ENCODE results near the gene CC2D1A. TPM values are rescaled to one million over a fixed set of nuclear protein-coding genes. Genes with fewer than 3 reads are reported as not detected.
A peak's percentile ranks its signal among the peaks of the same experiment; 100 is the strongest.

The CC2D1A gene
- total RNA-seq, 6 donors from 2014 or later = 30.4 to 95.3 (median 35.3) TPM

DNA sequence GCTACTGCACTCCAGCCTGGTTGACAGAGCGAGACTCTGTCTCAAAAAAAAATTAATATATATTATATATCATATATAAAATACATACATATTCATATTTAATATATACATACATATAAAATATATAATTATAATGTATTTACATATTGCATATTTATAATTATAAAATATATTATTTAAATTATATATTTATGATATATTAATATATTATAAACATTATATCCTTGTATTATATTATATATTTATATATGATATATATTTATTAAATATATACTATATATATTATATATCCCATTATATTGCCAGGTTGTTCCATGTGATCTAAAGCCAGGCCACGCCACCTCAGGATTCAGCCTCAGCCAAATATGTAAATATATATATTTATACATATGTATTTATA is 9.8 kb upstream of the CC2D1A start:
- TF ChIP-seq POLR2AphosphoS5 (IDR thresholded peaks at IDR 0.05) = no peak
- no peak for TF ChIP-seq EP300 (IDR thresholded peaks at IDR 0.05)
- TF ChIP-seq, protein P1, sequence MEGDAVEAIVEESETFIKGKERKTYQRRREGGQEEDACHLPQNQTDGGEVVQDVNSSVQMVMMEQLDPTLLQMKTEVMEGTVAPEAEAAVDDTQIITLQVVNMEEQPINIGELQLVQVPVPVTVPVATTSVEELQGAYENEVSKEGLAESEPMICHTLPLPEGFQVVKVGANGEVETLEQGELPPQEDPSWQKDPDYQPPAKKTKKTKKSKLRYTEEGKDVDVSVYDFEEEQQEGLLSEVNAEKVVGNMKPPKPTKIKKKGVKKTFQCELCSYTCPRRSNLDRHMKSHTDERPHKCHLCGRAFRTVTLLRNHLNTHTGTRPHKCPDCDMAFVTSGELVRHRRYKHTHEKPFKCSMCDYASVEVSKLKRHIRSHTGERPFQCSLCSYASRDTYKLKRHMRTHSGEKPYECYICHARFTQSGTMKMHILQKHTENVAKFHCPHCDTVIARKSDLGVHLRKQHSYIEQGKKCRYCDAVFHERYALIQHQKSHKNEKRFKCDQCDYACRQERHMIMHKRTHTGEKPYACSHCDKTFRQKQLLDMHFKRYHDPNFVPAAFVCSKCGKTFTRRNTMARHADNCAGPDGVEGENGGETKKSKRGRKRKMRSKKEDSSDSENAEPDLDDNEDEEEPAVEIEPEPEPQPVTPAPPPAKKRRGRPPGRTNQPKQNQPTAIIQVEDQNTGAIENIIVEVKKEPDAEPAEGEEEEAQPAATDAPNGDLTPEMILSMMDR (IDR thresholded peaks at IDR 0.05) = no peak
- no peak for TF ChIP-seq POLR2A (IDR thresholded peaks at IDR 0.05)
- H3K9me3 ChIP-seq = no peaks in the 10 kb centered on the region
- ATAC-seq (ENCODE audit: low FRiP score in 2 of 2) (no peak), DNase-seq (no peak)
- H3K27me3 ChIP-seq = no peaks in the 10 kb centered on the region
- no peaks in the 10 kb centered on the region for H3K36me3 ChIP-seq
- WGBS, 2 donors = 100% methylated on average over 2 of the region's 2 CpGs
- no peaks in the 10 kb centered on the region for H3K4me1 ChIP-seq
- no peak overlapping the region for H3K27ac ChIP-seq
- H3K4me3 ChIP-seq = no peak overlapping the region

DNA sequence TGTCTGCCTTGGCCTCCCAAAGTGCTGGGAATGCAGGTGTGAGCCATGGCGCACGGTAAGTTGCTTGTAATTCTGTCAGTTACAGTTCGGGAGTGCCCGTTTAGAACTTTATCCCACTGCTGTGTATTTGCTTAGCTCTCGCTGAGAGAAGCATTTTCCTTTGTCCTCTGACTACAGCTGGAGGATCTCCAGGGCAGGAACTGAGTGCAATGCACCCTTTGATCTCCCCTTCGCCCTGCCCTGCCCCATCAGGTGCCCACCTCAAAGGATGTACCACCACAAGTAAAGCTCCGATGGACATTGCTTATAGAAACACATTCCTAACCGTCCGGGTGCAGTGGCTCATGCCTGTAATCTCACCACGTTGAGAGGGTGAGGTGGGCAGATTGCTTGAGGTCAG is 6.6 kb upstream of the CC2D1A start:
- H3K4me3 ChIP-seq = no peak overlapping the region
- no peaks in the 10 kb centered on the region for H3K36me3 ChIP-seq
- DNase-seq (no peak), ATAC-seq (ENCODE audit: low FRiP score in 2 of 2) (no peak)
- TF ChIP-seq, protein P1 (IDR thresholded peaks at IDR 0.05) = no peak
- TF ChIP-seq POLR2AphosphoS5 (IDR thresholded peaks at IDR 0.05) = no peak
- TF ChIP-seq EP300 (IDR thresholded peaks at IDR 0.05) = no peak
- no peak for TF ChIP-seq POLR2A (IDR thresholded peaks at IDR 0.05)
- WGBS, 2 donors = 54 to 76% methylated on average over 10 of the region's 10 CpGs
- H3K9me3 ChIP-seq = no peaks in the 10 kb centered on the region
- no peak overlapping the region for H3K27ac ChIP-seq
- no peaks in the 10 kb centered on the region for H3K27me3 ChIP-seq
- H3K4me1 ChIP-seq = no peaks in the 10 kb centered on the region

DNA sequence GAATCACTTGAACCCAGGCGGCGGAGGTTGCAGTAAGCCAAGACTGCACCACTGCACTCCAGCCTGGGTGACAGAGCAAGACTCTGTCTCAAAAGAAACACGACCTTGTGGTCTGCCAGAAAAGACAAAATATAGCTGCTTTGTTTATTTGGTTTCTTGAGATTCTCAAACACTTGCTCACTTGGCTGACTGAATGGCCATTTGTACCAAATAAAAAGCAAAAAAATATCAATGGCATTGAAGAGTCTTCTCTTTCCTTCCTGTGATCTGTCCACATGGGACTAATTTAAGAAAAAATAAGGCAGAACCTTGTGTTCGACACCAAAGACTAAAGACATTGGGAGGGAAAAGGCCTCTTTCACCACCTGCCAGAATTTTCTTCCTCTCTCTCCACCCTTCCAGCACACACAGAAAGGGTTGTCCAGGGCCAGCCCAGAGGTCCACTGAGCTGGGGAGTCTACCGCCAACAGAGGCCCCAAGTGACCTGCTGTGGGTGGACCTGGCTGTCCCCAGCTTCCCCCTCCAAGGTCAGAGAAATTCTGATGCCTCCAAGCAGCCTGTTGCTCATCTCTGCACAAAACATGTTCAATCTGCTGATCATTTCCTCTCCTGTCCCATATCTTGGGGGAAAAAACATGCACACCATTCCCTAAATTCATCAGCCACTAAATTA is 6.0 kb upstream of the CC2D1A start:
- no peak for DNase-seq
- ATAC-seq (ENCODE audit: low FRiP score in 2 of 2) = no peak
- TF ChIP-seq POLR2A (IDR thresholded peaks at IDR 0.05) = no peak
- no peak for TF ChIP-seq EP300 (IDR thresholded peaks at IDR 0.05)
- TF ChIP-seq, protein P1 (IDR thresholded peaks at IDR 0.05) = no peak
- no peak for TF ChIP-seq POLR2AphosphoS5 (IDR thresholded peaks at IDR 0.05)
- Histone ChIP-seq H3K27ac (no peak overlapping the region), H3K9me3 (no peaks in the 10 kb centered on the region), H3K36me3 (no peaks in the 10 kb centered on the region), H3K4me3 (no peak overlapping the region), H3K4me1 (peaks cover 0 to under 1% (median 0%) of the 10 kb centered on the region in 4 donors), H3K27me3 (no peaks in the 10 kb centered on the region)
- WGBS, 2 donors = 63 to 85% methylated on average over 4 to 5 of the region's 5 CpGs

DNA sequence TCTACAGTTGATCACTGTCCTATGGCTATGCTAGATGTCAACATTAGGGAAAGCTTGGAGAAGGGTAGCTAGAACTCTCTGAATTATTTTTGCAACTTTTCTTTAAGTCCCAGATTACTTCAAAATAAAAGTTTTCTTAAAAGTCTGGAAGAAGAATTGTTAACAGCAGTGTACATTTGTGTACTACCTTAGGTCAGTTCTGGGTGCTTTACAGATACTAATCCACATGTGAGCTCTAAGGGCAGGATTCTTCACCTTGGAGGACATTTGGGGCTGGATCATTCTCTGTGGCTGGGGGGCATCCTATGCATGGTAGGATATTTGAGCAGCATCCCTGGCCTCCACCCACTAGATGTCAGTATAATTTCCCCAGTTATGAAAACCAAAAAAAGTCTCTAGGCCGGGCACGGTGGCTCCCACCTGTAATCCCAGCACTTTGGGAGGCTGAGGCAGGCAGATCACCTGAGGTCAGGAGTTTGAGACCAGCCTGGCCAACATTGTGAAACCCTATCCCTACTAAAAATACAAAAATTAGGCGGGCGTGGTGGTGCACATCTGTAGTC is 2.9 kb upstream of the CC2D1A start:
- H3K9me3 ChIP-seq = no peaks in the 10 kb centered on the region
- peaks cover 9 to 19% (median 13%) of the 10 kb centered on the region in 4 donors for H3K4me1 ChIP-seq
- 67 to 78% methylated on average over 4 of the region's 4 CpGs for whole genome bisulfite sequencing, 2 donors
- DNase-seq (no peak), ATAC-seq (ENCODE audit: low FRiP score in 2 of 2) (no peak)
- H3K27ac ChIP-seq = no peak overlapping the region
- TF ChIP-seq, protein P1 (IDR thresholded peaks at IDR 0.05) = peak in 1 of 6 experiments; percentile 15
- TF ChIP-seq POLR2A (IDR thresholded peaks at IDR 0.05) (no peak), POLR2AphosphoS5 (IDR thresholded peaks at IDR 0.05) (no peak), EP300 (IDR thresholded peaks at IDR 0.05) (no peak)
- H3K27me3 ChIP-seq = no peaks in the 10 kb centered on the region
- H3K4me3 ChIP-seq = no peak overlapping the region
- no peaks in the 10 kb centered on the region for H3K36me3 ChIP-seq

Data from upper lobe of left lung (tissue), 6 donors.